Measurements from ENCODE around the gene CADM3.
A peak's percentile ranks its signal among the peaks of the same experiment; 100 is the strongest.

Gene CADM3

GRCh38 chr1:159142391-159142663 is 29.1 kb upstream of the CADM3 start:
- POLR2A ChIA-PET = no interaction called here
- CTCF ChIA-PET = interaction anchor here (0.7 to 2.6 kb wide), 4 partner anchors 10 to 69 kb away, joined by 3 to 16 read pairs (median 4); no protein-coding TSS in a partner anchor
- WGBS (ENCODE audit: insufficient coverage) = 30% methylated on average over 1 of the region's 2 CpGs
- Histone ChIP-seq H3K36me3 (ENCODE audit: control insufficient read depth in 4 of 4, insufficient read depth in 4 of 4, low read length in 3 of 4) (no peaks in the 10 kb centered on the region), H3K27ac (ENCODE audit: insufficient read depth in 1 of 2, low read depth in 1 of 2, low read length in 2 of 2, poor library complexity in 1 of 2, severe bottlenecking in 2 of 2) (no peak overlapping the region), H3K4me3 (ENCODE audit: control insufficient read depth in 1 of 7, extremely low read depth in 1 of 7, insufficient read depth in 4 of 7, low read depth in 2 of 7, low read length in 6 of 7) (no peak overlapping the region), H3K4me1 (ENCODE audit: control extremely low read depth in 1 of 4, control insufficient read depth in 4 of 4, insufficient read depth in 4 of 4, low read length in 3 of 4) (no peaks in the 10 kb centered on the region), H3K27me3 (replicated peaks in 2 of 5; ENCODE audit: control insufficient read depth in 4 of 5, insufficient read depth in 5 of 5, low read length in 4 of 5) (peaks cover 0 to 50% (median 23%) of the 10 kb centered on the region in 5 experiments), H3K9me3 (ENCODE audit: control extremely low read depth in 1 of 5, control insufficient read depth in 4 of 5, insufficient read depth in 2 of 5, low read depth in 1 of 5, low read length in 4 of 5) (no peaks in the 10 kb centered on the region)
- no peak for DNase-seq

- ChIA-PET POLR2A (no interaction called here), CTCF (interaction anchor here (1.0 to 2.6 kb wide), 4 partner anchors 10 to 75 kb away, joined by 3 to 16 read pairs (median 4); no protein-coding TSS in a partner anchor)
- H3K27ac ChIP-seq (ENCODE audit: insufficient read depth in 1 of 2, low read depth in 1 of 2, low read length in 2 of 2, poor library complexity in 1 of 2, severe bottlenecking in 2 of 2) = no peak overlapping the region
- peaks cover 0 to 50% (median 22%) of the 10 kb centered on the region in 5 experiments for H3K27me3 ChIP-seq (replicated peaks in 2 of 5; ENCODE audit: control insufficient read depth in 4 of 5, insufficient read depth in 5 of 5, low read length in 4 of 5)
- H3K36me3 ChIP-seq (ENCODE audit: control insufficient read depth in 4 of 4, insufficient read depth in 4 of 4, low read length in 3 of 4) = no peaks in the 10 kb centered on the region
- WGBS (ENCODE audit: insufficient coverage) = 63% methylated on average over 3 of the region's 5 CpGs
- H3K4me3 ChIP-seq (ENCODE audit: control insufficient read depth in 1 of 7, extremely low read depth in 1 of 7, insufficient read depth in 4 of 7, low read depth in 2 of 7, low read length in 6 of 7) = no peak overlapping the region
- H3K9me3 ChIP-seq (ENCODE audit: control extremely low read depth in 1 of 5, control insufficient read depth in 4 of 5, insufficient read depth in 2 of 5, low read depth in 1 of 5, low read length in 4 of 5) = no peaks in the 10 kb centered on the region
- H3K4me1 ChIP-seq (ENCODE audit: control extremely low read depth in 1 of 4, control insufficient read depth in 4 of 4, insufficient read depth in 4 of 4, low read length in 3 of 4) = no peaks in the 10 kb centered on the region
- DNase-seq = no peak
Measured at GRCh38 chr1:159142726-159143510, 28.5 kb upstream of the CADM3 start.

DNA sequence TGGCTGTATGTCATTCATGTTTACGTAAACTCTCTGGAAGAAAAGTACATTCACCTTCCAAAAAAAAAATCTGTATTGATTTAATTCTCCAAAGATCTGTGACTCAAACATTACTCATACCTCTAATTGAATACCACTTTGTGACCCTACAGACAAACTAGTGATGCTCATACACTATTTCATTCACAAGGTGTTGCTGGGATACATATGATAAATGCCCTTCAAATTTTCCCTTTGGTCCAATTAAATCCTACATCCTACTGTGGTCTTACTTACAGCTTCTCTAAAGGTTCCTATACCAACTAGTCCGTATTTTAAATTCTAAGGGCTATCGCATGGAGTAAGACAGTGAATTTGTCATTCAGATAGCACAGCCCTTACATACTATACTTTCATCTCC is 26.8 kb upstream of the CADM3 start:
- no peak for DNase-seq
- Histone ChIP-seq H3K27me3 (replicated peaks in 2 of 5; ENCODE audit: control insufficient read depth in 4 of 5, insufficient read depth in 5 of 5, low read length in 4 of 5) (peaks cover 0 to 43% (median 21%) of the 10 kb centered on the region in 5 experiments), H3K4me1 (ENCODE audit: control extremely low read depth in 1 of 4, control insufficient read depth in 4 of 4, insufficient read depth in 4 of 4, low read length in 3 of 4) (no peaks in the 10 kb centered on the region), H3K36me3 (ENCODE audit: control insufficient read depth in 4 of 4, insufficient read depth in 4 of 4, low read length in 3 of 4) (no peaks in the 10 kb centered on the region), H3K9me3 (ENCODE audit: control extremely low read depth in 1 of 5, control insufficient read depth in 4 of 5, insufficient read depth in 2 of 5, low read depth in 1 of 5, low read length in 4 of 5) (no peaks in the 10 kb centered on the region), H3K27ac (ENCODE audit: insufficient read depth in 1 of 2, low read depth in 1 of 2, low read length in 2 of 2, poor library complexity in 1 of 2, severe bottlenecking in 2 of 2) (no peak overlapping the region), H3K4me3 (ENCODE audit: control insufficient read depth in 1 of 7, extremely low read depth in 1 of 7, insufficient read depth in 4 of 7, low read depth in 2 of 7, low read length in 6 of 7) (no peak overlapping the region)
- ChIA-PET CTCF (interaction anchor here (0.6 kb wide), 1 partner anchor 13 kb away, joined by 4 read pairs; no protein-coding TSS in a partner anchor), POLR2A (no interaction called here)
- 100% methylated on average over 3 of the region's 3 CpGs for WGBS (ENCODE audit: insufficient coverage)

GRCh38 chr1:159146980-159147379 is 24.4 kb upstream of the CADM3 start:
- no peak for DNase-seq
- 68% methylated on average over 2 of the region's 3 CpGs for WGBS (ENCODE audit: insufficient coverage)
- Histone ChIP-seq H3K27me3 (replicated peaks in 2 of 5; ENCODE audit: control insufficient read depth in 4 of 5, insufficient read depth in 5 of 5, low read length in 4 of 5) (peaks cover 0 to 19% (median 2%) of the 10 kb centered on the region in 5 experiments), H3K4me1 (ENCODE audit: control extremely low read depth in 1 of 4, control insufficient read depth in 4 of 4, insufficient read depth in 4 of 4, low read length in 3 of 4) (no peaks in the 10 kb centered on the region), H3K9me3 (ENCODE audit: control extremely low read depth in 1 of 5, control insufficient read depth in 4 of 5, insufficient read depth in 2 of 5, low read depth in 1 of 5, low read length in 4 of 5) (no peaks in the 10 kb centered on the region), H3K27ac (ENCODE audit: insufficient read depth in 1 of 2, low read depth in 1 of 2, low read length in 2 of 2, poor library complexity in 1 of 2, severe bottlenecking in 2 of 2) (no peak overlapping the region), H3K36me3 (ENCODE audit: control insufficient read depth in 4 of 4, insufficient read depth in 4 of 4, low read length in 3 of 4) (no peaks in the 10 kb centered on the region), H3K4me3 (ENCODE audit: control insufficient read depth in 1 of 7, extremely low read depth in 1 of 7, insufficient read depth in 4 of 7, low read depth in 2 of 7, low read length in 6 of 7) (no peak overlapping the region)
- POLR2A ChIA-PET = no interaction called here
- CTCF ChIA-PET = no interaction called here

GRCh38 chr1:159152031-159152430 is 19.4 kb upstream of the CADM3 start:
- Histone ChIP-seq H3K4me3 (ENCODE audit: control insufficient read depth in 1 of 7, extremely low read depth in 1 of 7, insufficient read depth in 4 of 7, low read depth in 2 of 7, low read length in 6 of 7) (no peak overlapping the region), H3K27ac (ENCODE audit: insufficient read depth in 1 of 2, low read depth in 1 of 2, low read length in 2 of 2, poor library complexity in 1 of 2, severe bottlenecking in 2 of 2) (no peak overlapping the region), H3K36me3 (ENCODE audit: control insufficient read depth in 4 of 4, insufficient read depth in 4 of 4, low read length in 3 of 4) (no peaks in the 10 kb centered on the region), H3K9me3 (ENCODE audit: control extremely low read depth in 1 of 5, control insufficient read depth in 4 of 5, insufficient read depth in 2 of 5, low read depth in 1 of 5, low read length in 4 of 5) (no peaks in the 10 kb centered on the region), H3K4me1 (ENCODE audit: control extremely low read depth in 1 of 4, control insufficient read depth in 4 of 4, insufficient read depth in 4 of 4, low read length in 3 of 4) (no peaks in the 10 kb centered on the region), H3K27me3 (replicated peaks in 2 of 5; ENCODE audit: control insufficient read depth in 4 of 5, insufficient read depth in 5 of 5, low read length in 4 of 5) (peaks cover 0 to 2% (median 0%) of the 10 kb centered on the region in 5 experiments)
- CTCF ChIA-PET = interaction anchor here (1.5 to 3.1 kb wide), 2 partner anchors 9 to 44 kb away, joined by 4 to 14 read pairs; no protein-coding TSS in a partner anchor
- no peak for DNase-seq
- 75% methylated on average over 1 of the region's 3 CpGs for WGBS (ENCODE audit: insufficient coverage)
- POLR2A ChIA-PET = no interaction called here

GRCh38 chr1:159161001-159161718 is 10.3 kb upstream of the CADM3 start:
- CTCF ChIA-PET = interaction anchor here (0.6 to 7.6 kb wide), 15 partner anchors 9 to 734 kb away, joined by 3 to 230 read pairs (median 4); partner anchors contain the start of genes ACKR1 and CADM3
- no peak overlapping the region for H3K4me3 ChIP-seq (ENCODE audit: control insufficient read depth in 1 of 7, extremely low read depth in 1 of 7, insufficient read depth in 4 of 7, low read depth in 2 of 7, low read length in 6 of 7)
- 10% methylated on average over 4 of the region's 4 CpGs for WGBS (ENCODE audit: insufficient coverage)
- no peaks in the 10 kb centered on the region for H3K9me3 ChIP-seq (ENCODE audit: control extremely low read depth in 1 of 5, control insufficient read depth in 4 of 5, insufficient read depth in 2 of 5, low read depth in 1 of 5, low read length in 4 of 5)
- POLR2A ChIA-PET = interaction anchor here (0.5 kb wide), 1 partner anchor 385 kb away, joined by 4 read pairs; no protein-coding TSS in a partner anchor
- H3K27ac ChIP-seq (ENCODE audit: insufficient read depth in 1 of 2, low read depth in 1 of 2, low read length in 2 of 2, poor library complexity in 1 of 2, severe bottlenecking in 2 of 2) = no peak overlapping the region
- H3K27me3 ChIP-seq (replicated peaks in 2 of 5; ENCODE audit: control insufficient read depth in 4 of 5, insufficient read depth in 5 of 5, low read length in 4 of 5) = peaks cover 0 to 10% (median 4%) of the 10 kb centered on the region in 5 experiments
- DNase-seq = peak; percentile 75 to 84 (median 80)
- no peaks in the 10 kb centered on the region for H3K4me1 ChIP-seq (ENCODE audit: control extremely low read depth in 1 of 4, control insufficient read depth in 4 of 4, insufficient read depth in 4 of 4, low read length in 3 of 4)
- H3K36me3 ChIP-seq (ENCODE audit: control insufficient read depth in 4 of 4, insufficient read depth in 4 of 4, low read length in 3 of 4) = no peaks in the 10 kb centered on the region

- POLR2A ChIA-PET = no interaction called here
- no peak for DNase-seq
- 100% methylated on average over 1 of the region's 1 CpG for WGBS (ENCODE audit: insufficient coverage)
- no peaks in the 10 kb centered on the region for H3K36me3 ChIP-seq (ENCODE audit: control insufficient read depth in 4 of 4, insufficient read depth in 4 of 4, low read length in 3 of 4)
- no peak overlapping the region for H3K4me3 ChIP-seq (ENCODE audit: control insufficient read depth in 1 of 7, extremely low read depth in 1 of 7, insufficient read depth in 4 of 7, low read depth in 2 of 7, low read length in 6 of 7)
- H3K27ac ChIP-seq (ENCODE audit: insufficient read depth in 1 of 2, low read depth in 1 of 2, low read length in 2 of 2, poor library complexity in 1 of 2, severe bottlenecking in 2 of 2) = no peak overlapping the region
- no peaks in the 10 kb centered on the region for H3K4me1 ChIP-seq (ENCODE audit: control extremely low read depth in 1 of 4, control insufficient read depth in 4 of 4, insufficient read depth in 4 of 4, low read length in 3 of 4)
- CTCF ChIA-PET = interaction anchor here (0.9 to 7.6 kb wide), 13 partner anchors 8 to 733 kb away, joined by 3 to 230 read pairs (median 4); partner anchors contain the start of genes ACKR1 and CADM3
- peaks cover 0 to 15% (median 4%) of the 10 kb centered on the region in 5 experiments for H3K27me3 ChIP-seq (replicated peaks in 2 of 5; ENCODE audit: control insufficient read depth in 4 of 5, insufficient read depth in 5 of 5, low read length in 4 of 5)
- H3K9me3 ChIP-seq (ENCODE audit: control extremely low read depth in 1 of 5, control insufficient read depth in 4 of 5, insufficient read depth in 2 of 5, low read depth in 1 of 5, low read length in 4 of 5) = no peaks in the 10 kb centered on the region
Measured at GRCh38 chr1:159161719-159162026, 9.7 kb upstream of the CADM3 start.
